Kidney (tissue), 14 donors: ENCODE data around the gene TIMM10. TPM values are rescaled to one million over a fixed set of nuclear protein-coding genes. Genes with fewer than 3 reads are reported as not detected.

Experiments
- DNase-seq, 5 donors: peaks; one replicate each; pipeline ENCODE4 v3.0.0-alpha.2; 2013 to 2020
- FAIRE-seq: peaks from 2 replicates; lab custom pipeline; 2012; peaks lifted over from hg19 to GRCh38; lab: Jason Lieb, UNC
- H3K27ac ChIP-seq, 2 donors: one replicate each; pipeline ENCODE4 v1.7.0; 2013; ENCODE audit warnings: low read depth in 2 of 2, low read length in 2 of 2, inconsistent platforms in 1 of 2
- H3K27me3 ChIP-seq: one replicate; pipeline ENCODE4 v1.7.1; 2013; ENCODE audit warnings: low read length, inconsistent platforms; ENCODE audit not compliant: control insufficient read depth, insufficient read depth
- H3K36me3 ChIP-seq, 3 donors: one replicate each; pipeline versions ENCODE4 v1.7.0 to v1.7.1; 2013; ENCODE audit warnings: low read length in 3 of 3, control low read depth in 1 of 3, inconsistent platforms in 1 of 3; ENCODE audit not compliant: insufficient read depth in 3 of 3, control insufficient read depth in 2 of 3
- H3K4me1 ChIP-seq, 3 donors: one replicate each; pipeline versions ENCODE4 v1.7.0 to v1.7.1; 2013; ENCODE audit warnings: low read length in 3 of 3, inconsistent platforms in 1 of 3, low read depth in 1 of 3; ENCODE audit not compliant: control insufficient read depth in 2 of 3, insufficient read depth in 2 of 3
- H3K4me3 ChIP-seq, 3 donors: one replicate each; pipeline versions ENCODE4 v1.7.0 to v1.8.1; 2013; ENCODE audit warnings: low read length in 3 of 3, control low read depth in 1 of 3, inconsistent platforms in 1 of 3
- H3K9ac ChIP-seq, 3 donors: one replicate each; pipeline versions ENCODE4 v1.7.0 to v1.7.1; 2013; ENCODE audit warnings: low read length in 3 of 3, control low read depth in 1 of 3, inconsistent platforms in 1 of 3
- H3K9me3 ChIP-seq, 3 donors: one replicate each; pipeline versions ENCODE4 v1.7.0 to v1.7.1; 2013; ENCODE audit warnings: low read length in 3 of 3, control low read depth in 1 of 3, inconsistent platforms in 1 of 3; ENCODE audit not compliant: control insufficient read depth in 2 of 3, insufficient read depth in 1 of 3
- intact Hi-C: fragments of 100-400 bp; cut with DNase I; formaldehyde crosslinking; loops from one replicate; pipeline ENCODE4 v1.11.1; 2022
- polyA plus RNA-seq: library from polyadenylated mRNA; stranded (reverse); fragments of 350-450 nt; fragmentation: Illumina TruSeq; extraction: RNeasy Lipid Tissue Mini Kit (QIAGEN cat#74804); gene quantifications from one replicate; pipeline ENCODE4 v1.2.3, GENCODE V29; 2014; ENCODE audit warnings: low read depth, low replicate concordance; ENCODE audit not compliant: insufficient read depth
- total RNA-seq: library from RNA; stranded (reverse); fragmentation: NEBNext Ultra II Directional; extraction: Animal tissue kit (Norgen Biotek cat#: 25700); gene quantifications from one replicate; pipeline ENCODE4 v1.2.1, GENCODE V29; 2021
- TF ChIP-seq, protein P1 (sequence below): IDR thresholded peaks from 3 replicates; pipeline ENCODE4 v1.5.1; 2012; ENCODE audit warnings: mild to moderate bottlenecking, moderate library complexity, borderline replicate concordance; ENCODE audit not compliant: insufficient read depth; ENCODE audit errors: extremely low read depth
- donor health status: control.
- donor health status: control.
- donor health status: control.
- donor health status: control.
- donor health status: control.
- donor health status: DM: yes; HTN: yes; CAD: no.
- donor health status: Normal renal cell carcinoma (clear cell type).

Gene TIMM10
- total and polyA plus RNA-seq, 2 donors from 2014 or later: 38.6 to 174 TPM

DNA sequence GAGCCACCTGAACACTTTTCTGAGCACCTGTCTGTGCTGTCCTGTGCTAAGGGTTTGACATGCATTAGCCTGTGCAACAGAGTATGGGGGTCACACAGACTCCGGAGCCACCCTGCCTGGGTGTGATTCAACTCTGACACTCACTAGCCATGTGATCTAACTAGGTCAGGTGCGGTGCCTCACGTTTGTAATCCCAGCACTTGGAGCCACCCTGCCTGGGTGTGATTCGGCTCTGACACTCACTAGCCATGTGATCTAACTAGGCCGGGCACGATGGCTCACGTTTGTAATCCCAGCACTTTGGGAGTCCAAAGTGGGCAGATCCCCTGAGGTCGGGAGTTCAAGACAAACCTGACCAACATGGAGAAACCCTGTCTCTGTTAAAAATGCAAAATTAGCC, 25.5 kb upstream of the TIMM10 start:
- intact Hi-C loops: no loop called here

GRCh38 chr11:57555393-57555792, 24.8 kb upstream of the TIMM10 start:
- Histone ChIP-seq H3K36me3 (peaks cover 0 to 27% (median 14%) of the 10 kb centered on the region in 3 donors), H3K4me3 (no peak overlapping the region), H3K9me3 (no peaks in the 10 kb centered on the region), H3K4me1 (no peaks in the 10 kb centered on the region), H3K27me3 (no peaks in the 10 kb centered on the region), H3K9ac (no peak overlapping the region), H3K27ac (no peak overlapping the region)
- intact Hi-C loops: no loop called here
- TF ChIP-seq, protein P1, sequence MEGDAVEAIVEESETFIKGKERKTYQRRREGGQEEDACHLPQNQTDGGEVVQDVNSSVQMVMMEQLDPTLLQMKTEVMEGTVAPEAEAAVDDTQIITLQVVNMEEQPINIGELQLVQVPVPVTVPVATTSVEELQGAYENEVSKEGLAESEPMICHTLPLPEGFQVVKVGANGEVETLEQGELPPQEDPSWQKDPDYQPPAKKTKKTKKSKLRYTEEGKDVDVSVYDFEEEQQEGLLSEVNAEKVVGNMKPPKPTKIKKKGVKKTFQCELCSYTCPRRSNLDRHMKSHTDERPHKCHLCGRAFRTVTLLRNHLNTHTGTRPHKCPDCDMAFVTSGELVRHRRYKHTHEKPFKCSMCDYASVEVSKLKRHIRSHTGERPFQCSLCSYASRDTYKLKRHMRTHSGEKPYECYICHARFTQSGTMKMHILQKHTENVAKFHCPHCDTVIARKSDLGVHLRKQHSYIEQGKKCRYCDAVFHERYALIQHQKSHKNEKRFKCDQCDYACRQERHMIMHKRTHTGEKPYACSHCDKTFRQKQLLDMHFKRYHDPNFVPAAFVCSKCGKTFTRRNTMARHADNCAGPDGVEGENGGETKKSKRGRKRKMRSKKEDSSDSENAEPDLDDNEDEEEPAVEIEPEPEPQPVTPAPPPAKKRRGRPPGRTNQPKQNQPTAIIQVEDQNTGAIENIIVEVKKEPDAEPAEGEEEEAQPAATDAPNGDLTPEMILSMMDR: no peak
- DNase-seq: no peak
- no peak for FAIRE-seq

More for the DNA sequence above, 25.5 kb upstream of the TIMM10 start:
- Histone ChIP-seq H3K4me1 (no peaks in the 10 kb centered on the region), H3K36me3 (peaks cover 0 to 27% (median 14%) of the 10 kb centered on the region in 3 donors), H3K27me3 (no peaks in the 10 kb centered on the region), H3K9ac (no peak overlapping the region), H3K9me3 (no peaks in the 10 kb centered on the region), H3K27ac (no peak overlapping the region), H3K4me3 (no peak overlapping the region)
- TF ChIP-seq, protein P1: no peak
- FAIRE-seq (no peak), DNase-seq (no peak)

DNA sequence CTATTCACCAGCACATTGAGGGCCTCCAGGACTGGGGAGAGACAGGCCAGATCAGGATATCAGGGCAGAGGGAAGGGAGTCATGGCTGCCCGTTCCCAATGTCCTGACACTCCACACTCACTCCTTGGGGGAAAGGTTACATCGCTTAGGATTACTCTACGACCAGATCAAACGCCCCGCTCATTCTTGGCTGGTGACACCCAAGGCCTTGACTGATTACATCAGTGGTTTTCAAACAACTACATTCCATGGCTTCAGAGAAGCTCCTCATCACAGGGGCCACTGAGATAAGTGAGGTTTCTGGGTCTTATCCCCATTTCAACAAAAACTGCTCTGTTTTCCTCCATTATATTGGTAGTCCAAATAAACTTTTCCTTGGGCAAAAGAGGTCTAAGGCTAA, 21.9 kb upstream of the TIMM10 start:
- Histone ChIP-seq H3K36me3 (peaks cover 0 to 27% (median 12%) of the 10 kb centered on the region in 3 donors), H3K27me3 (no peaks in the 10 kb centered on the region)
- TF ChIP-seq, protein P1: no peak

DNA sequence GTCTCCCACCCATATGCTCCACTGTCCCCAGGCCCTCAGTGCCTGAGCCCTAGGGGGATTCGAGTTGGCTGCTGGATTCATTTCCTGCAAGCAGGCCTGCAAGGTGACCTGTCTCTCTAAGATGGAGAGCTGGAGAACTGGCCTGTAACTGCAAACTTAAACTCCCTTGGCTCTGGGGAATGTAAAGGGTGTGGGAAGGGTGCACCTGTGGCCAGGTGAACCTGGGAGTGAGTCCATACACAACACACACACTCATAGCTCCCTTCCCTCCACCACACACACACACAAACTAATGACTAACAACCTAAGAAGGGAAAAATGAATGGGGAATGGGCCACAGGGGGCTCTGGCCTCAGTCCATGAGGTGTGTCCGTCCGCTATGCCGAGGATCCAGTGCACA, 21.4 kb upstream of the TIMM10 start:
- Histone ChIP-seq H3K4me3 (no peak overlapping the region), H3K9me3 (no peaks in the 10 kb centered on the region), H3K27me3 (no peaks in the 10 kb centered on the region), H3K27ac (no peak overlapping the region), H3K36me3 (peaks cover 0 to 27% (median 12%) of the 10 kb centered on the region in 3 donors), H3K4me1 (no peaks in the 10 kb centered on the region), H3K9ac (no peak overlapping the region)
- DNase-seq (no peak), FAIRE-seq (no peak)
- intact Hi-C loops: no loop called here
- TF ChIP-seq, protein P1: no peak

More for the DNA sequence above, 21.9 kb upstream of the TIMM10 start:
- H3K4me1 ChIP-seq: no peaks in the 10 kb centered on the region
- FAIRE-seq: no peak
- no peak overlapping the region for H3K27ac ChIP-seq
- H3K9ac ChIP-seq: no peak overlapping the region
- intact Hi-C loops: no loop called here
- H3K4me3 ChIP-seq: no peak overlapping the region
- H3K9me3 ChIP-seq: no peaks in the 10 kb centered on the region
- DNase-seq: no peak
